Liver (tissue), 3 donors: ENCODE results near the gene PIP4K2C.

ENCODE experiments used
- HNF4G ChIP-seq: IDR thresholded peaks from 2 replicates; pipeline ENCODE4 v1.6.1; 2016; ENCODE audit warnings: antibody characterized with exemption
- NR2F2 ChIP-seq: IDR thresholded peaks from 2 replicates; pipeline ENCODE4 v1.6.1; 2016; ENCODE audit warnings: antibody characterized with exemption
- TF ChIP-seq, protein P1 (sequence below): fragments of 150-350 bp; IDR thresholded peaks from 2 replicates; pipeline ENCODE4 v1.5.1; 2017; ENCODE audit warnings: improper control_type of control experiment, low read depth, low read length; ENCODE audit not compliant: missing input control
- TF ChIP-seq, protein P2 (sequence below): IDR thresholded peaks from 2 replicates; pipeline ENCODE4 v1.6.1; 2016; ENCODE audit warnings: antibody characterized with exemption
- TF ChIP-seq, protein P3 (sequence below): IDR thresholded peaks from 2 replicates; pipeline ENCODE4 v1.6.1; 2016; ENCODE audit warnings: antibody characterized with exemption
- TF ChIP-seq, protein P4 (sequence below): IDR thresholded peaks from 2 replicates; pipeline ENCODE4 v1.6.1; 2016; ENCODE audit warnings: antibody characterized with exemption, mild to moderate bottlenecking
- TF ChIP-seq, protein P5 (sequence below): IDR thresholded peaks from 2 replicates; pipeline ENCODE4 v1.6.1; 2016; ENCODE audit warnings: antibody characterized with exemption
- donor health status: healthy.
- donor health status: healthy.

DNA sequence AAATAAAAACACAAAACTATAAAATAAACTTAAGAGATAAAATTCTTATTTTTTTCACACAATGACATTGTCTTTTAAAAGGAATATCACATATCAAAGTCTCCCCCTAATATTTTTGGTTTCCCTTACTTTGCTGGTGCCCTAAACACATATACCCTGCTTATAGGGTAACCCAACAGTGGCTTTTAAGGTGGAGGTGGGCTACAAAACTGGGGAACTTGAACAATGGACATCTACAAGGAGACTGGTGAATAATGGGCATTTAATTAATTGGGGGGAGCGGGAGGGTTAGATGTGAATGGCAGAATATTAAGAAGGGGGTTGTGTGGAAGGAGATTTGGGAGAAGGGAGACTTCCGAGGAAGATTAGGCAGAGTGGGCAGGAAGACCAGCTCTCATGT is 32.4 kb downstream of the PIP4K2C start:
- TF ChIP-seq, protein P1, sequence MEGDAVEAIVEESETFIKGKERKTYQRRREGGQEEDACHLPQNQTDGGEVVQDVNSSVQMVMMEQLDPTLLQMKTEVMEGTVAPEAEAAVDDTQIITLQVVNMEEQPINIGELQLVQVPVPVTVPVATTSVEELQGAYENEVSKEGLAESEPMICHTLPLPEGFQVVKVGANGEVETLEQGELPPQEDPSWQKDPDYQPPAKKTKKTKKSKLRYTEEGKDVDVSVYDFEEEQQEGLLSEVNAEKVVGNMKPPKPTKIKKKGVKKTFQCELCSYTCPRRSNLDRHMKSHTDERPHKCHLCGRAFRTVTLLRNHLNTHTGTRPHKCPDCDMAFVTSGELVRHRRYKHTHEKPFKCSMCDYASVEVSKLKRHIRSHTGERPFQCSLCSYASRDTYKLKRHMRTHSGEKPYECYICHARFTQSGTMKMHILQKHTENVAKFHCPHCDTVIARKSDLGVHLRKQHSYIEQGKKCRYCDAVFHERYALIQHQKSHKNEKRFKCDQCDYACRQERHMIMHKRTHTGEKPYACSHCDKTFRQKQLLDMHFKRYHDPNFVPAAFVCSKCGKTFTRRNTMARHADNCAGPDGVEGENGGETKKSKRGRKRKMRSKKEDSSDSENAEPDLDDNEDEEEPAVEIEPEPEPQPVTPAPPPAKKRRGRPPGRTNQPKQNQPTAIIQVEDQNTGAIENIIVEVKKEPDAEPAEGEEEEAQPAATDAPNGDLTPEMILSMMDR = no peak
- TF ChIP-seq, protein P2, sequence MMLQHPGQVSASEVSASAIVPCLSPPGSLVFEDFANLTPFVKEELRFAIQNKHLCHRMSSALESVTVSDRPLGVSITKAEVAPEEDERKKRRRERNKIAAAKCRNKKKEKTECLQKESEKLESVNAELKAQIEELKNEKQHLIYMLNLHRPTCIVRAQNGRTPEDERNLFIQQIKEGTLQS = no peak
- TF ChIP-seq, protein P3, sequence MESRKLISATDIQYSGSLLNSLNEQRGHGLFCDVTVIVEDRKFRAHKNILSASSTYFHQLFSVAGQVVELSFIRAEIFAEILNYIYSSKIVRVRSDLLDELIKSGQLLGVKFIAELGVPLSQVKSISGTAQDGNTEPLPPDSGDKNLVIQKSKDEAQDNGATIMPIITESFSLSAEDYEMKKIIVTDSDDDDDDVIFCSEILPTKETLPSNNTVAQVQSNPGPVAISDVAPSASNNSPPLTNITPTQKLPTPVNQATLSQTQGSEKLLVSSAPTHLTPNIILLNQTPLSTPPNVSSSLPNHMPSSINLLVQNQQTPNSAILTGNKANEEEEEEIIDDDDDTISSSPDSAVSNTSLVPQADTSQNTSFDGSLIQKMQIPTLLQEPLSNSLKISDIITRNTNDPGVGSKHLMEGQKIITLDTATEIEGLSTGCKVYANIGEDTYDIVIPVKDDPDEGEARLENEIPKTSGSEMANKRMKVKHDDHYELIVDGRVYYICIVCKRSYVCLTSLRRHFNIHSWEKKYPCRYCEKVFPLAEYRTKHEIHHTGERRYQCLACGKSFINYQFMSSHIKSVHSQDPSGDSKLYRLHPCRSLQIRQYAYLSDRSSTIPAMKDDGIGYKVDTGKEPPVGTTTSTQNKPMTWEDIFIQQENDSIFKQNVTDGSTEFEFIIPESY = no peak
- TF ChIP-seq HNF4G (no peak), NR2F2 (no peak)
- TF ChIP-seq, protein P4, sequence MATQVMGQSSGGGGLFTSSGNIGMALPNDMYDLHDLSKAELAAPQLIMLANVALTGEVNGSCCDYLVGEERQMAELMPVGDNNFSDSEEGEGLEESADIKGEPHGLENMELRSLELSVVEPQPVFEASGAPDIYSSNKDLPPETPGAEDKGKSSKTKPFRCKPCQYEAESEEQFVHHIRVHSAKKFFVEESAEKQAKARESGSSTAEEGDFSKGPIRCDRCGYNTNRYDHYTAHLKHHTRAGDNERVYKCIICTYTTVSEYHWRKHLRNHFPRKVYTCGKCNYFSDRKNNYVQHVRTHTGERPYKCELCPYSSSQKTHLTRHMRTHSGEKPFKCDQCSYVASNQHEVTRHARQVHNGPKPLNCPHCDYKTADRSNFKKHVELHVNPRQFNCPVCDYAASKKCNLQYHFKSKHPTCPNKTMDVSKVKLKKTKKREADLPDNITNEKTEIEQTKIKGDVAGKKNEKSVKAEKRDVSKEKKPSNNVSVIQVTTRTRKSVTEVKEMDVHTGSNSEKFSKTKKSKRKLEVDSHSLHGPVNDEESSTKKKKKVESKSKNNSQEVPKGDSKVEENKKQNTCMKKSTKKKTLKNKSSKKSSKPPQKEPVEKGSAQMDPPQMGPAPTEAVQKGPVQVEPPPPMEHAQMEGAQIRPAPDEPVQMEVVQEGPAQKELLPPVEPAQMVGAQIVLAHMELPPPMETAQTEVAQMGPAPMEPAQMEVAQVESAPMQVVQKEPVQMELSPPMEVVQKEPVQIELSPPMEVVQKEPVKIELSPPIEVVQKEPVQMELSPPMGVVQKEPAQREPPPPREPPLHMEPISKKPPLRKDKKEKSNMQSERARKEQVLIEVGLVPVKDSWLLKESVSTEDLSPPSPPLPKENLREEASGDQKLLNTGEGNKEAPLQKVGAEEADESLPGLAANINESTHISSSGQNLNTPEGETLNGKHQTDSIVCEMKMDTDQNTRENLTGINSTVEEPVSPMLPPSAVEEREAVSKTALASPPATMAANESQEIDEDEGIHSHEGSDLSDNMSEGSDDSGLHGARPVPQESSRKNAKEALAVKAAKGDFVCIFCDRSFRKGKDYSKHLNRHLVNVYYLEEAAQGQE = no peak
- TF ChIP-seq, protein P5, sequence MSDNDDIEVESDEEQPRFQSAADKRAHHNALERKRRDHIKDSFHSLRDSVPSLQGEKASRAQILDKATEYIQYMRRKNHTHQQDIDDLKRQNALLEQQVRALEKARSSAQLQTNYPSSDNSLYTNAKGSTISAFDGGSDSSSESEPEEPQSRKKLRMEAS = no peak
